Measurements from ENCODE around the gene SLC1A1. TPM values are rescaled to one million over a fixed set of nuclear protein-coding genes. Genes with fewer than 3 reads are reported as not detected.

Gene SLC1A1
- total and polyA plus RNA-seq, 2 experiments from 2014 or later: 3.7 to 8.2 TPM

DNA sequence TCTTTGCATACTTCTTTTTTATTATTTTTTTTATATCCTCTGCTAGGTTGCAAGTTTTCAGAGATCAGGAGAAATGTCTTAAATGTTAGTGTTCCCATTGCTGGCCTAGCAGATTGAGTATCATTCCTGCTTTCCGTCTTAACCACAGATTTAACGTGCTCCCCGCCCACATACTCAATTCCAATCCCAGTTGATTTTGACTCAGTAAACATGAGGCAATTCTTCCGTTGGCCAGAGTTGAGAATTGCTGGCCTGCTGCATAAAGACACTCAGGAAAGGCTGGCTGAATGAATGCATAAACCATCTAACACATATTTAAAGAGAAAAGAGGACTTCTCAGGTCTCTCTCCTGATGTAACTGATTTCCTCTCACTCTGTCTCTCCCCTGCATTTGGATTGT is 125.0 kb downstream of the SLC1A1 start:
- H3K9me3 Mint-ChIP-seq: peaks cover 5% of the 10 kb centered on the region; the same call in 2 of the 3 replicates
- Histone ChIP-seq H2AFZ (no peak overlapping the region), H3K27ac (ENCODE audit: low read depth) (no peak overlapping the region)

More for the DNA sequence above, 125.0 kb downstream of the SLC1A1 start:
- no peak for TF ChIP-seq CTCF (conservative IDR thresholded peaks at IDR 0.05; ENCODE audit: low read depth in 2 of 2)
- no peak for TF ChIP-seq ZNF331 (CRISPR knock-in tag; IDR thresholded peaks at IDR 0.05; ENCODE audit: low read depth)
- TF ChIP-seq REST (IDR thresholded peaks at IDR 0.05; ENCODE audit: unreplicated experiment): no peak
- H3K4me3 ChIP-seq: no peak overlapping the region
- H3K27me3 Mint-ChIP-seq (ENCODE audit: insufficient read depth, low read depth, poor library complexity): no peaks in the 10 kb centered on the region
- no peaks in the 10 kb centered on the region for H3K36me3 ChIP-seq (ENCODE audit: insufficient read depth)
- H3K4me1 Mint-ChIP-seq: peaks cover 13% of the 10 kb centered on the region; the same call in 2 of the 3 replicates
- H3K36me3 Mint-ChIP-seq (ENCODE audit: low read depth): no peaks in the 10 kb centered on the region
- H3K4me3 Mint-ChIP-seq: no peak overlapping the region
- H4K20me1 ChIP-seq (replicated peaks; ENCODE audit: insufficient read depth): no peaks in the 10 kb centered on the region
- H3K27ac Mint-ChIP-seq: no peak overlapping the region
- ATAC-seq (no peak), DNase-seq (ENCODE audit: low spot score) (no peak)
- no peak overlapping the region for H3K4me2 ChIP-seq
- H3K79me2 ChIP-seq (replicated peaks; ENCODE audit: insufficient read depth): no peaks in the 10 kb centered on the region
- H3K27me3 ChIP-seq (ENCODE audit: insufficient read depth): no peaks in the 10 kb centered on the region
- H3F3A ChIP-seq (replicated peaks; ENCODE audit: low read depth): no peaks in the 10 kb centered on the region
- no peaks in the 10 kb centered on the region for H3K9me2 ChIP-seq (ENCODE audit: insufficient read depth)
- H3K4me1 ChIP-seq (ENCODE audit: insufficient read depth): 0 out of 2 replicates have a peak, but pooled peaks cover 2% of the 10 kb centered on the region
